HG03521 (cell line): ENCODE data around the gene LMNTD1.
A peak's percentile ranks its signal among the peaks of the same experiment; 100 is the strongest.
"Not testable (repeated sequence)": the region's sequence is repeated elsewhere in the genome, so short reads cannot be mapped to it uniquely, and the experiment has no call there.

Experiments
- ATAC-seq: cut with Tn5 transposase; IDR thresholded peaks from one replicate; pipeline ENCODE4 v1.9.1; 2021; ENCODE audit warnings: mild to moderate bottlenecking, moderate library complexity; ENCODE audit not compliant: unreplicated experiment

Gene LMNTD1

GRCh38 chr12:25553098-25553497 is at the start of gene LMNTD1:
Gene LMNTD1 (minus strand): TSS chr12:25553283. CDS start chr12:25552959, 324 bp downstream.
- ATAC-seq, result no peak

GRCh38 chr12:25598956-25599355 is 45.9 kb upstream of the LMNTD1 start:
- ATAC-seq, result no peak

GRCh38 chr12:25595496-25595895 is 42.4 kb upstream of the LMNTD1 start:
- not testable (repeated sequence) for ATAC-seq

GRCh38 chr12:25594376-25594775 is 41.3 kb upstream of the LMNTD1 start:
- ATAC-seq, result no peak

GRCh38 chr12:25592725-25593495 is 39.8 kb upstream of the LMNTD1 start:
- no peak for ATAC-seq

- ATAC-seq, result no peak
These were observed 38.1 kb upstream of the LMNTD1 start for GRCh38 chr12:25591144-25591543.

- ATAC-seq, result peak; percentile 64
These were observed 37.1 kb upstream of the LMNTD1 start for GRCh38 chr12:25590011-25590721.

GRCh38 chr12:25587346-25587745 is 34.3 kb upstream of the LMNTD1 start:
- no peak for ATAC-seq

- ATAC-seq, result no peak
These were observed 32.6 kb upstream of the LMNTD1 start for GRCh38 chr12:25585662-25586061.

GRCh38 chr12:25585021-25585523 is 32.0 kb upstream of the LMNTD1 start:
- no peak for ATAC-seq

- no peak for ATAC-seq
These were observed 31.5 kb upstream of the LMNTD1 start for GRCh38 chr12:25584596-25584995.

GRCh38 chr12:25583545-25583944 is 30.5 kb upstream of the LMNTD1 start:
- ATAC-seq, result no peak

- no peak for ATAC-seq
These were observed 28.0 kb upstream of the LMNTD1 start for GRCh38 chr12:25581067-25581466.

- no peak for ATAC-seq
These were observed 25.5 kb upstream of the LMNTD1 start for GRCh38 chr12:25578411-25579143.

- no peak for ATAC-seq
These were observed 21.7 kb upstream of the LMNTD1 start for GRCh38 chr12:25574761-25575160.

GRCh38 chr12:25573346-25573745 is 20.3 kb upstream of the LMNTD1 start:
- no peak for ATAC-seq

- ATAC-seq, result no peak
These were observed 17.3 kb upstream of the LMNTD1 start for GRCh38 chr12:25570418-25570817.

- no peak for ATAC-seq
These were observed 13.3 kb upstream of the LMNTD1 start for GRCh38 chr12:25566202-25566949.

GRCh38 chr12:25558586-25558985 is 5.5 kb upstream of the LMNTD1 start:
- no peak for ATAC-seq

- ATAC-seq, result no peak
These were observed 4.8 kb upstream of the LMNTD1 start for GRCh38 chr12:25557830-25558436.
